K562 (cell line): ENCODE data around the gene GIGYF2.

Experiments used
- CAMTA2 ChIP-seq: fragments of 250-450 bp; sonication (Bioruptor Pico); conservative IDR thresholded peaks from 2 replicates; pipeline ENCODE4 v1.5.1; 2022
- KDM1A ChIP-seq, 2 experiments: fragments of 450-650 bp; IDR thresholded peaks; 2 replicates each; pipeline ENCODE4 v1.6.1; 2016; ENCODE audit warnings: mild to moderate bottlenecking in 2 of 2
- TF ChIP-seq, protein P1 (sequence below): sonication (generic); formaldehyde crosslinking; IDR thresholded peaks from 2 replicates; pipeline ENCODE4 v1.8.0; 2022; ENCODE audit warnings: mild to moderate bottlenecking, low read depth, missing genetic modification reagents
- TF ChIP-seq, protein P2 (sequence below): fragments of 250-450 bp; sonication (Bioruptor Pico); IDR thresholded peaks from 2 replicates; pipeline ENCODE4 v1.5.0; 2021; ENCODE audit warnings: mild to moderate bottlenecking, moderate library complexity

DNA sequence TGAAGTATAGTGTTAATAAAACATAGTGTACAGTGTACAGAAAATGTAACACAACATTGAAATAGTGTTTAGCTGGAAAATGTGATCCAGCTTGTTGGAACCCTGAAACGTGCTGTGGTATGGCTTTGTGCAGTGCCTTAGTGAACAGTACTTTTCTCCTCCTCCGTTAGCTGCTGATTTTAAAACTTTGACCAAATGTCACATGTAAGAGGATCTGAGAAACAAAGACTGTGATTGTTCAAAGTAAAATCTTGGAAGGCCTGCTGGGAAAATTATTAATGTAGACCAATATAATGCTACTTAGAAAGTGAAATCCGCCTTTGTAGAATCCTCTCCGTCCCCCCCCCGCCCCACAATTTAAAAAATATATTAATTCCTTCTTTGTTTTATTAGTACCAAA lies 80.1 kb downstream of the GIGYF2 start:
- TF ChIP-seq, protein P1, sequence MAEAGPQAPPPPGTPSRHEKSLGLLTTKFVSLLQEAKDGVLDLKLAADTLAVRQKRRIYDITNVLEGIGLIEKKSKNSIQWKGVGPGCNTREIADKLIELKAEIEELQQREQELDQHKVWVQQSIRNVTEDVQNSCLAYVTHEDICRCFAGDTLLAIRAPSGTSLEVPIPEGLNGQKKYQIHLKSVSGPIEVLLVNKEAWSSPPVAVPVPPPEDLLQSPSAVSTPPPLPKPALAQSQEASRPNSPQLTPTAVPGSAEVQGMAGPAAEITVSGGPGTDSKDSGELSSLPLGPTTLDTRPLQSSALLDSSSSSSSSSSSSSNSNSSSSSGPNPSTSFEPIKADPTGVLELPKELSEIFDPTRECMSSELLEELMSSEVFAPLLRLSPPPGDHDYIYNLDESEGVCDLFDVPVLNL (CRISPR knock-in tag), result no peak
- TF ChIP-seq KDM1A (IDR thresholded peaks at IDR 0.05), result no peak
- TF ChIP-seq, protein P2, sequence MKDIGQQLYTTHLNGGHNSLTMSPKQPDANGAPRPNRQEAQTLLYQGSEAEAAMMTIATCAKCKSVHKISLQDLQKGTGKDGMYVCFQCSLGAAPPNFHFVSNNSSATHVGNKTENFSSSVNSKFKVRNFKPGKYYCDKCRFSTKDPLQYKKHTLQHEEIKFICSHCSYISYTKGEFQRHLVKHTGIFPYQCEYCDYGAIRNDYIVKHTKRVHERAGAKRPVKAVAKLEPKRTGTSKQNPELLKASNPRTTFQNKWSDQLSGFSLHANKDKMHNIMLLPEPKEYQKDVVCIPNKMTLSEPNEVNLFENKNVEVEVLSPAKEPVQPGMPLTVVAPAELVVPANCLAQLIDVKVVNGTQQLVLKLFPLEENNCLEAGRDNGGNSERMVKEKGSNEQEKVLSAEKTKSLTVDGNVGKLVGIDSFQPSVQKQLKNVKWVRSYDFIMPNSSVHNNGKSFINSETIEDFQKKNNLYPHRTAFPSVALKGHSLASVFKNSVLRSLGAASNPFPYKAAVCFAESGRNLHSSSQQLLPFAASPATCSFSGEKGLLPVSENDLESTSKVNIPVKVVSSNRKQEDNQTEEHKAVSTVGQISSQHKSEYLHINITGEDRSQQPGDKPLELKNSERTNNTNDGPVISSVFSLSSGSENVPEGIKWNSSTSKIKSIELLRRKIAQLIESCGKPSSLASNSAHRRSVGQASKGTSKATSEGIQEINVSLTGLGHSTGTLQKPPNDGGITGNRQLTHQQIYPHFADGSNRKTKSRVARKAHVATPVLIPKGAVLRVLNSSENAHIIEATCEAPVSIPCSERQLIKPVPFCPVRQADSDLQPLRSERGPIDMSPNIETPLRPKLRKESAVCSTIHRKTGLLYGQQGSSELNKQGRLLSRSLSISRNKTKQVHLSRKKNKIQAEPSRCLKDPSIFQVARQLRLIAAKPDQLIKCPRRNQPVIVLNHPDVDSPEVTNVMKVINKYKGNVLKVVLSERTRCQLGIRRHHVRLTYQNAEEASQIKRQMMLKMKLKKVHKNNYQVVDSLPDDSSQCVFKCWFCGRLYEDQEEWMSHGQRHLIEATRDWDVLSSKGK (CRISPR knock-in tag), result no peak
- TF ChIP-seq CAMTA2 (CRISPR knock-in tag), result no peak
